Peyer's patch (tissue), 4 donors: ENCODE measurements around the gene IRAK1. TPM values are rescaled to one million over a fixed set of nuclear protein-coding genes. Genes with fewer than 3 reads are reported as not detected.

Experiments used
- DNase-seq, 3 donors: peaks; one replicate each; pipeline ENCODE4 v3.0.0-alpha.2; 2017 to 2019
- H3K27ac ChIP-seq, 4 donors: fragments of 200-600 bp; sonication (generic); one replicate each; pipeline ENCODE4 v1.5.1; 2016 to 2019
- H3K27me3 ChIP-seq, 2 donors: fragments of 200-600 bp; sonication (generic); one replicate each; pipeline ENCODE4 v1.5.1; 2019
- H3K36me3 ChIP-seq, 3 donors: fragments of 200-600 bp; sonication (generic); one replicate each; pipeline ENCODE4 v1.5.1; 2016 to 2019
- H3K4me1 ChIP-seq, 4 donors: fragments of 200-600 bp; sonication (generic); one replicate each; pipeline ENCODE4 v1.5.1; 2016 to 2019
- H3K4me3 ChIP-seq, 4 donors: fragments of 200-600 bp; sonication (generic); 1 replicate in 3 of 4; 2 replicates in 1 of 4; pipeline ENCODE4 v1.5.1; 2016 to 2019; ENCODE audit warnings: mild to moderate bottlenecking in 1 of 4
- H3K9me3 ChIP-seq, 4 donors: fragments of 200-600 bp; sonication (generic); one replicate each; pipeline ENCODE4 v1.5.1; 2016 to 2019; ENCODE audit warnings: mild to moderate bottlenecking in 1 of 4
- CTCF ChIP-seq, 6 experiments: fragments of 450-650 bp in 4 of 6; fragments of 200-600 bp in 2 of 6; sonication (generic) in 1 of 6; IDR thresholded peaks; one replicate each; pipeline ENCODE4 v1.5.1; 2017 to 2019; ENCODE audit warnings: antibody characterized with exemption in 6 of 6, mild to moderate bottlenecking in 3 of 6, moderate library complexity in 1 of 6
- POLR2A ChIP-seq, 2 donors: fragments of 450-650 bp; IDR thresholded peaks; one replicate each; pipeline ENCODE4 v1.5.1; 2017; ENCODE audit warnings: antibody characterized with exemption in 2 of 2, mild to moderate bottlenecking in 2 of 2, moderate library complexity in 2 of 2
- total RNA-seq, 4 donors: library from RNA; depleted of rRNA; stranded (reverse); fragments of >200 nt; gene quantifications; one replicate each; pipeline ENCODE4 v1.1.0, GENCODE V29; 2016

IRAK1 gene
- total RNA-seq, 4 donors from 2014 or later: 111 to 150 (median 122) TPM

- no peak overlapping the region for H3K4me3 ChIP-seq
- no peaks in the 10 kb centered on the region for H3K27me3 ChIP-seq
- TF ChIP-seq POLR2A (IDR thresholded peaks at IDR 0.05) (no peak), CTCF (IDR thresholded peaks at IDR 0.05) (no peak)
- peaks cover 0 to 25% (median 0%) of the 10 kb centered on the region in 3 donors for H3K36me3 ChIP-seq
- no peak overlapping the region for H3K27ac ChIP-seq
- DNase-seq: no peak
- no peaks in the 10 kb centered on the region for H3K4me1 ChIP-seq
- H3K9me3 ChIP-seq: no peaks in the 10 kb centered on the region
Observed at GRCh38 chrX:154014429-154015380, 5.0 kb downstream of the IRAK1 start.

GRCh38 chrX:154013614-154014360 is 5.9 kb downstream of the IRAK1 start:
- no peaks in the 10 kb centered on the region for H3K4me1 ChIP-seq
- peaks cover 0 to 25% (median 0%) of the 10 kb centered on the region in 3 donors for H3K36me3 ChIP-seq
- no peaks in the 10 kb centered on the region for H3K27me3 ChIP-seq
- no peak for DNase-seq
- no peaks in the 10 kb centered on the region for H3K9me3 ChIP-seq
- no peak overlapping the region for H3K4me3 ChIP-seq
- TF ChIP-seq CTCF (IDR thresholded peaks at IDR 0.05) (peak; percentile 66 to 93 (median 76)), POLR2A (IDR thresholded peaks at IDR 0.05) (no peak)
- H3K27ac ChIP-seq: peak overlapping the region in 2 of 4 donors; percentile 27 to 52

GRCh38 chrX:154013001-154013421 is 6.7 kb downstream of the IRAK1 start:
- Histone ChIP-seq H3K9me3 (no peaks in the 10 kb centered on the region), H3K36me3 (peaks cover 0 to 23% (median 0%) of the 10 kb centered on the region in 3 donors), H3K4me3 (no peak overlapping the region), H3K27ac (peak overlapping the region in 3 of 4 donors; percentile 26 to 52 (median 27)), H3K27me3 (no peaks in the 10 kb centered on the region), H3K4me1 (no peaks in the 10 kb centered on the region)
- DNase-seq: no peak
- TF ChIP-seq POLR2A (IDR thresholded peaks at IDR 0.05): no peak
- no peak for TF ChIP-seq CTCF (IDR thresholded peaks at IDR 0.05)

- H3K4me3 ChIP-seq: no peak overlapping the region
- peak overlapping the region in 2 of 4 donors; percentile 27 to 52 for H3K27ac ChIP-seq
- H3K36me3 ChIP-seq: peaks cover 0 to 20% (median 0%) of the 10 kb centered on the region in 3 donors
- H3K4me1 ChIP-seq: no peaks in the 10 kb centered on the region
- H3K9me3 ChIP-seq: no peaks in the 10 kb centered on the region
- TF ChIP-seq POLR2A (IDR thresholded peaks at IDR 0.05) (no peak), CTCF (IDR thresholded peaks at IDR 0.05) (no peak)
- H3K27me3 ChIP-seq: no peaks in the 10 kb centered on the region
- DNase-seq: no peak
Observed at GRCh38 chrX:154012336-154012991, 7.2 kb downstream of the IRAK1 start.
